Smooth muscle cell (in vitro differentiated cells): Measurements from ENCODE around the gene PPP1R14C. TPM values are rescaled to one million over a fixed set of nuclear protein-coding genes. Genes with fewer than 3 reads are reported as not detected.

Experiments
- DNase-seq: peaks from one replicate; lab custom pipeline; 2025; ENCODE audit not compliant: unreplicated experiment; lab: John Stamatoyannopoulos, UW
- H2AFZ ChIP-seq: fragments of 200-600 bp; sonication (generic); 2 replicates; pipeline ENCODE4 v1.6.0; 2016; ENCODE audit warnings: antibody characterized with exemption, low read depth, mild to moderate bottlenecking
- H3F3A ChIP-seq: fragments of 200-600 bp; sonication (generic); 2 replicates; pipeline ENCODE4 v1.6.0; 2017; ENCODE audit warnings: antibody characterized with exemption, low read depth
- H3K27ac ChIP-seq: fragments of 200-600 bp; sonication (generic); 2 replicates; pipeline ENCODE4 v1.5.1; 2016; ENCODE audit warnings: low read depth, mild to moderate bottlenecking
- H3K27me3 ChIP-seq: fragments of 200-600 bp; sonication (generic); 2 replicates; pipeline ENCODE4 v1.6.1; 2016; ENCODE audit warnings: low read depth, mild to moderate bottlenecking
- H3K36me3 ChIP-seq: fragments of 200-600 bp; sonication (generic); 2 replicates; pipeline ENCODE4 v1.5.1; 2016; ENCODE audit warnings: low read depth
- H3K4me1 ChIP-seq: fragments of 200-600 bp; sonication (generic); 2 replicates; pipeline ENCODE4 v1.5.1; 2016; ENCODE audit warnings: low read depth
- H3K4me2 ChIP-seq: fragments of 200-600 bp; sonication (generic); 2 replicates; pipeline ENCODE4 v1.6.0; 2016; ENCODE audit warnings: mild to moderate bottlenecking
- H3K4me3 ChIP-seq: fragments of 200-600 bp; sonication (generic); 2 replicates; pipeline ENCODE4 v1.5.1; 2016; ENCODE audit warnings: mild to moderate bottlenecking
- H3K79me2 ChIP-seq: fragments of 200-600 bp; sonication (generic); 2 replicates; pipeline ENCODE4 v1.6.0; 2016; ENCODE audit warnings: low read depth, mild to moderate bottlenecking
- H3K9ac ChIP-seq: fragments of 200-600 bp; sonication (generic); 2 replicates; pipeline ENCODE4 v1.6.0; 2016; ENCODE audit warnings: low read depth
- H3K9me3 ChIP-seq: fragments of 200-600 bp; sonication (generic); replicated peaks from 2 replicates; pipeline ENCODE4 v1.5.1; 2016; ENCODE audit warnings: low read depth
- H4K20me1 ChIP-seq: fragments of 200-600 bp; sonication (generic); 2 replicates; pipeline ENCODE4 v1.6.0; 2016; ENCODE audit warnings: low read depth
- WGBS: methylation state at CpG from one replicate; pipeline ENCODE4 v1.1.7; 2016; ENCODE audit warnings: low lambda C conversion rate; 5-methylcytosine and 5-hydroxymethylcytosine counted together
- polyA plus RNA-seq: library from polyadenylated mRNA; unstranded; fragments of >200 nt; fragmentation: Nextera tagmentation; extraction: Ambion mirVana; gene quantifications from 2 replicates; pipeline ENCODE4 v1.2.1, GENCODE V29; 2016
- total RNA-seq: library from RNA; depleted of rRNA; stranded (reverse); fragments of >200 nt; gene quantifications from 2 replicates; pipeline ENCODE4 v1.2.3, GENCODE V29; 2014
- TF ChIP-seq, protein P1 (sequence below): fragments of 200-600 bp; sonication (generic); IDR thresholded peaks from 2 replicates; pipeline ENCODE4 v1.5.1; 2017; ENCODE audit warnings: borderline replicate concordance, mild to moderate bottlenecking, antibody characterized with exemption; ENCODE audit not compliant: insufficient read depth, poor library complexity, severe bottlenecking

Gene PPP1R14C
- total and polyA plus RNA-seq, 2 experiments from 2014 or later, result 2.6 to 7.9 TPM

DNA sequence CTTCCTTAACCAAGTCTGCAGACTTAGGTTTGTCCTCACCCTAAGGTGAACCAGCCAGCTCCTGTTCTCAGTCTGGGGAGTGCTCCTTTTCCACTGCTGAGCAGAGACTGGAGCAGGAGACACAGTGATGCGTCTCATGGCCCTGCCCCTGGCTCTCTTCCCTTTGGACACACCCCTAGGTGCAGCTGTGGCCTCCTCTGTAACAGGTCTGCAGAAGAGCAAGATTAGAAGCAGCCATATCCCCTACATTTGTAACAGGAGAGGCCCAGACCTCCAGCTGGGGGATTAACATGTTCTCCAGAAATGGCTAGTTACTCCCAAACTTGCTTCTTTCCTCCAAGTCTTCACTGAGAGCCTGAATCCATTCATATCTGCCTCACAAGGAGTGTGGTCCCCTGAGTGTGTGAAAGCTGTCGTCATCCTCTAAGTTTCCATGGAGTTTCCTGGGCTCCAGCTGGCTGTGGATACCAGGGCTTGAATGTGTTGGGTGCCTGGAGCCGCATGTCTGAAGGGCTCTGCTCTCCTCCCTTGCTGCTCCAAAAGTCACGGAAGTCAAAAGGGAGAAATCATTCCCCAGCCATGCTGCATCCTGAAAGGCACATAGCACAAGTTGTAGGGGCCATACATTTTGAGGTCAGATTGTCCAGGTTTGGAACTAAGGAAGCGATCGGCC is 57.7 kb downstream of the PPP1R14C start:
- Histone ChIP-seq H4K20me1 (no peaks in the 10 kb centered on the region), H3K79me2 (no peaks in the 10 kb centered on the region), H3K9ac (no peak overlapping the region), H3F3A (no peaks in the 10 kb centered on the region), H3K27me3 (peaks cover 6% of the 10 kb centered on the region), H3K4me2 (no peak overlapping the region), H3K27ac (no peak overlapping the region), H3K4me3 (no peak overlapping the region), H2AFZ (no peak overlapping the region), H3K36me3 (no peaks in the 10 kb centered on the region), H3K4me1 (no peaks in the 10 kb centered on the region), H3K9me3 (no peaks in the 10 kb centered on the region)
- TF ChIP-seq, protein P1, sequence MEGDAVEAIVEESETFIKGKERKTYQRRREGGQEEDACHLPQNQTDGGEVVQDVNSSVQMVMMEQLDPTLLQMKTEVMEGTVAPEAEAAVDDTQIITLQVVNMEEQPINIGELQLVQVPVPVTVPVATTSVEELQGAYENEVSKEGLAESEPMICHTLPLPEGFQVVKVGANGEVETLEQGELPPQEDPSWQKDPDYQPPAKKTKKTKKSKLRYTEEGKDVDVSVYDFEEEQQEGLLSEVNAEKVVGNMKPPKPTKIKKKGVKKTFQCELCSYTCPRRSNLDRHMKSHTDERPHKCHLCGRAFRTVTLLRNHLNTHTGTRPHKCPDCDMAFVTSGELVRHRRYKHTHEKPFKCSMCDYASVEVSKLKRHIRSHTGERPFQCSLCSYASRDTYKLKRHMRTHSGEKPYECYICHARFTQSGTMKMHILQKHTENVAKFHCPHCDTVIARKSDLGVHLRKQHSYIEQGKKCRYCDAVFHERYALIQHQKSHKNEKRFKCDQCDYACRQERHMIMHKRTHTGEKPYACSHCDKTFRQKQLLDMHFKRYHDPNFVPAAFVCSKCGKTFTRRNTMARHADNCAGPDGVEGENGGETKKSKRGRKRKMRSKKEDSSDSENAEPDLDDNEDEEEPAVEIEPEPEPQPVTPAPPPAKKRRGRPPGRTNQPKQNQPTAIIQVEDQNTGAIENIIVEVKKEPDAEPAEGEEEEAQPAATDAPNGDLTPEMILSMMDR, result no peak
- DNase-seq, result no peak
- 83% methylated on average over 6 of the region's 6 CpGs for WGBS

DNA sequence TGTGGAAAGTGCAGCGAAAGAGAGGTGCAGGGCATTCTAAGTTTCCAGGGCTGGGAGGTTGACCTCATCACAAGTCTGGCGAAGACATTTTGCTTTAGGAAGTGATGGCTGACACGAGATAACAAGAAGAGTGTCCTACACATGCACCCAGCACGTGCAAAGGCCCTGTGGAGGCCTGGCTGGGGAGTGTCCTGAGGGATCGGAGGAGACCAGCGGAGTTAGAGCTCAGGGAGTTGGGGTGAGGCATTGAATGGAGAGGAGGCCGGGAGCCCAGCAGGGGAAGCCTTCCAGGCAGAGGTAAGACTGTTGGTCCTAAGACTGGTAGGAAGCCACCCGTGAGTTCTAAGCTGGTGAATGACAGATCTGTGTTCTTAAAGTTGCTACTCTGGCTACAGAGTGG is 58.4 kb downstream of the PPP1R14C start:
- H3K79me2 ChIP-seq, result no peaks in the 10 kb centered on the region

DNA sequence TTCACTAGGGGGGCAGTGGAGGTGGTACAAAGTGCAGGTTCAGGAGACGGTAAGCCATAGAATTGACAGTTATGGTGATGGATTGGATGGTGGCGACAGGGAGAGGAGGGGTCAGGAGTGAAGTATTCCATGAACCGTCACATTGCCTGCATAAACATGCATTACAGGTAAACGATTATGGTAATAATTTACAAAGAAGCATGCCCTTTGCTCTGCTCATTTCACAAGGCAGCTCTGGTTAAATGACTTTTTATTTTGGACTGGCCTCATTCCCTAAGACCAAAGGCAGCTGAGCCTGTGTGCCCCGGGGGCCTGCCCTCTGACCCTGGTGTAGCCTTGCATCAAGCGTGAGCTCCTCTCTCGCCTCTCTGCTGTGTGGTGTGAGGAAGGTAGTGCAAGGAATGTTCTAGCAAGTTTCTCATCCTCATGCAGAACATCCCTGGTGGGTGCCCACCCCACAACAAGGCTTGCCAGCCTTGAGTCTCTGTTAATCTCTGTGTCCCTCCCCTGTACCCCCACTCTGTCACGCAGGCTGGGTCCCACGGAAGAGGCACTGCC is 59.0 kb downstream of the PPP1R14C start:
- Histone ChIP-seq H3F3A (no peaks in the 10 kb centered on the region), H3K79me2 (no peaks in the 10 kb centered on the region), H2AFZ (no peak overlapping the region), H3K4me1 (no peaks in the 10 kb centered on the region), H3K4me2 (no peak overlapping the region), H3K9ac (no peak overlapping the region), H3K36me3 (no peaks in the 10 kb centered on the region), H3K27ac (peak overlapping the region; percentile 35), H3K9me3 (no peaks in the 10 kb centered on the region), H3K4me3 (no peak overlapping the region), H3K27me3 (peaks cover 6% of the 10 kb centered on the region), H4K20me1 (no peaks in the 10 kb centered on the region)
- DNase-seq, result no peak
- 79% methylated on average over 9 of the region's 9 CpGs for WGBS
- TF ChIP-seq, protein P1, result no peak

More for the DNA sequence above, 58.4 kb downstream of the PPP1R14C start:
- DNase-seq, result no peak
- TF ChIP-seq, protein P1, result no peak
- no peaks in the 10 kb centered on the region for H3K4me1 ChIP-seq
- no peak overlapping the region for H2AFZ ChIP-seq
- H3K4me3 ChIP-seq, result no peak overlapping the region
- 96% methylated on average over 8 of the region's 8 CpGs for WGBS
- H3F3A ChIP-seq, result no peaks in the 10 kb centered on the region
- H3K27me3 ChIP-seq, result peaks cover 6% of the 10 kb centered on the region
- no peak overlapping the region for H3K9ac ChIP-seq
- H3K4me2 ChIP-seq, result no peak overlapping the region
- no peaks in the 10 kb centered on the region for H4K20me1 ChIP-seq
- H3K27ac ChIP-seq, result no peak overlapping the region
- no peaks in the 10 kb centered on the region for H3K36me3 ChIP-seq
- no peaks in the 10 kb centered on the region for H3K9me3 ChIP-seq

DNA sequence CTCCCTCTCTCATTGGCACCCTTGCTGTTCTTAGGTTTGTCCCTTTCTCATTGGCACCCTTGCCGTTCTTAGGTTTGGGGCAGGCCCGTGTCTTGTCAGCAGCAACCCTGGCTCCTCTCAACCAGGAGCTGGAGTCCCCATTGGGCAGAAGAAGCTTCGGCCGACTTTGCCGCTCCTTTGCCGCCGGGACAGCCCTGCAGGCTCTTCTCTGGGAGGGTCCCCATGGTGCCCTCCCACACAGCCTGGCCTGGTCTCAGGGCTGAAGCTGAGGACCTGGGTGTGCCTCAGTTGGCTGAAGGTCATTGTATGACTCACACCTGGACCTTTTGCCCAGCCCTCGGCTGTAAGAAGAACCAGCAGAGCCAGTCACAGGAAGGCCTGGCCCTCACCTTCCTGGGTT is 59.6 kb downstream of the PPP1R14C start:
- TF ChIP-seq, protein P1, result no peak
- H3K79me2 ChIP-seq, result no peaks in the 10 kb centered on the region

More for the DNA sequence above, 59.6 kb downstream of the PPP1R14C start:
- Histone ChIP-seq H2AFZ (no peak overlapping the region), H3K27ac (peak overlapping the region; percentile 35), H3K9me3 (no peaks in the 10 kb centered on the region), H3K4me2 (no peak overlapping the region), H3K36me3 (no peaks in the 10 kb centered on the region), H3K4me1 (no peaks in the 10 kb centered on the region), H3K4me3 (no peak overlapping the region), H3K9ac (no peak overlapping the region), H4K20me1 (no peaks in the 10 kb centered on the region), H3F3A (no peaks in the 10 kb centered on the region), H3K27me3 (peaks cover 6% of the 10 kb centered on the region)
- no peak for DNase-seq
- 89% methylated on average over 8 of the region's 8 CpGs for WGBS
